Psoas muscle (tissue), 8 donors: ENCODE measurements around the gene PAM16. TPM values are rescaled to one million over a fixed set of nuclear protein-coding genes. Genes with fewer than 3 reads are reported as not detected.

Experiments used
- ATAC-seq, 4 donors: fragments of 200-7000 bp; cut with Tn5 transposase; one replicate each; pipeline ENCODE4 v1.9.1; 2020; ENCODE audit warnings: moderate library complexity in 3 of 4, mild to moderate bottlenecking in 2 of 4
- DNase-seq, 2 donors: peaks; one replicate each; pipeline ENCODE4 v3.0.0-alpha.2; 2020
- H3K27ac ChIP-seq: fragments of 200-600 bp; one replicate; pipeline ENCODE4 v1.8.0; 2022
- H3K27me3 ChIP-seq, 3 donors: fragments of 200-600 bp in 1 of 3; one replicate each; pipeline versions ENCODE4 v1.6.1 to v1.8.0; 2013 to 2022; ENCODE audit warnings: low read length in 2 of 3, mild to moderate bottlenecking in 2 of 3, moderate library complexity in 1 of 3; ENCODE audit not compliant: insufficient read depth in 3 of 3
- H3K36me3 ChIP-seq, 2 donors: fragments of 200-600 bp in 1 of 2; one replicate each; pipeline versions ENCODE4 v1.6.1 to v1.8.0; 2013 to 2022; ENCODE audit warnings: low read depth in 1 of 2, mild to moderate bottlenecking in 1 of 2, moderate library complexity in 1 of 2; ENCODE audit not compliant: insufficient read depth in 1 of 2
- H3K4me1 ChIP-seq: fragments of 200-600 bp; one replicate; pipeline ENCODE4 v1.8.0; 2022
- H3K4me3 ChIP-seq: fragments of 200-600 bp; one replicate; pipeline ENCODE4 v1.8.0; 2022; ENCODE audit warnings: mild to moderate bottlenecking
- H3K9me3 ChIP-seq: fragments of 200-600 bp; one replicate; pipeline ENCODE4 v1.8.0; 2022
- CTCF ChIP-seq: fragments of 200-600 bp; IDR thresholded peaks from one replicate; pipeline ENCODE4 v1.8.0; 2022; ENCODE audit warnings: antibody characterized with exemption
- WGBS, 3 donors: extraction: QIAGEN DNeasy Blood & Tissue Kit; methylation state at CpG; one replicate each; pipeline versions ENCODE4 v1.1.6 to v1.1.7; 2013; 5-methylcytosine and 5-hydroxymethylcytosine counted together
- intact Hi-C, 2 donors: fragments of 100-400 bp; cut with DNase I; formaldehyde crosslinking; loops; one replicate each; pipeline versions ENCODE4 v1.11.0 to v1.14.2; 2022
- polyA plus RNA-seq, 3 donors: library from polyadenylated mRNA; stranded (reverse); fragments of 200-250 nt; gene quantifications; one replicate each; pipeline ENCODE4 v1.2.3, GENCODE V29; 2013
- total RNA-seq, 4 donors: library from RNA; stranded (reverse); fragmentation: NEBNext Ultra II Directional in 2 of 4; extraction: Animal tissue kit (Norgen Biotek cat#: 25700) in 2 of 4; gene quantifications; one replicate each; pipeline versions ENCODE4 v1.2.1 to v1.2.4, GENCODE V29; 2021 to 2023
- donor health status: healthy with polysubstance abuse.
- donor health status: DM: no; HTN: no; CAD: no; lungs with moderate emphysema.
- donor health status: Bipolar disorder and iron deficiency.
- donor health status: healthy.
- donor health status: DM: yes; HTN: yes; CAD: no.
- donor health status: DM: no; HTN: no; CAD: no.
- donor health status: DM: no; HTN: no; CAD: no.
- donor health status: DM: yes; HTN: yes; CAD: no.

PAM16 gene
- total and polyA plus RNA-seq, 7 donors = 60.5 to 163 (median 84.2) TPM

GRCh38 chr16:4306470-4307214, 44.5 kb downstream of the PAM16 start:
- DNase-seq (no peak), ATAC-seq (no peak)
- Histone ChIP-seq H3K27ac (peak overlapping the region; percentile 85), H3K4me1 (peaks cover 4% of the 10 kb centered on the region), H3K27me3 (no peaks in the 10 kb centered on the region), H3K4me3 (peak overlapping the region; percentile 70), H3K36me3 (no peaks in the 10 kb centered on the region), H3K9me3 (no peaks in the 10 kb centered on the region)
- 62 to 76% (median 66%) methylated on average over 16 of the region's 16 CpGs for WGBS, 3 donors
- TF ChIP-seq CTCF = no peak
- intact Hi-C loops = no loop called here

- H3K4me3 ChIP-seq = no peak overlapping the region
- no peak for TF ChIP-seq CTCF
- ATAC-seq = no peak
- no peak for DNase-seq
- no peaks in the 10 kb centered on the region for H3K9me3 ChIP-seq
- 51 to 62% (median 57%) methylated on average over 13 of the region's 13 CpGs for WGBS, 3 donors
- H3K27me3 ChIP-seq = no peaks in the 10 kb centered on the region
- intact Hi-C loops = no loop called here
- no peaks in the 10 kb centered on the region for H3K36me3 ChIP-seq
- no peak overlapping the region for H3K27ac ChIP-seq
- H3K4me1 ChIP-seq = peaks cover 11% of the 10 kb centered on the region
Measured at GRCh38 chr16:4303973-4304372, 47.1 kb downstream of the PAM16 start.

- ATAC-seq (no peak), DNase-seq (no peak)
- H3K4me1 ChIP-seq = peaks cover 14% of the 10 kb centered on the region
- H3K4me3 ChIP-seq = no peak overlapping the region
- no peak overlapping the region for H3K27ac ChIP-seq
- intact Hi-C loops = no loop called here
- H3K9me3 ChIP-seq = no peaks in the 10 kb centered on the region
- TF ChIP-seq CTCF = no peak
- H3K36me3 ChIP-seq = no peaks in the 10 kb centered on the region
- 95 to 98% (median 97%) methylated on average over 6 of the region's 6 CpGs for WGBS, 3 donors
- H3K27me3 ChIP-seq = no peaks in the 10 kb centered on the region
Measured at GRCh38 chr16:4301968-4302367, 49.2 kb downstream of the PAM16 start.

GRCh38 chr16:4301177-4301576, 49.9 kb downstream of the PAM16 start:
- intact Hi-C loops = no loop called here
- no peak for TF ChIP-seq CTCF
- peaks cover 11% of the 10 kb centered on the region for H3K4me1 ChIP-seq
- no peaks in the 10 kb centered on the region for H3K9me3 ChIP-seq
- 94 to 100% (median 96%) methylated on average over 4 of the region's 4 CpGs for WGBS, 3 donors
- no peaks in the 10 kb centered on the region for H3K27me3 ChIP-seq
- ATAC-seq (no peak), DNase-seq (no peak)
- H3K4me3 ChIP-seq = no peak overlapping the region
- no peak overlapping the region for H3K27ac ChIP-seq
- no peaks in the 10 kb centered on the region for H3K36me3 ChIP-seq
